Germinal center (tissue), 1 donor: ENCODE data around the gene GLI3.

ENCODE experiments used
- DNase-seq: peaks from one replicate; pipeline ENCODE4 v3.0.0; 2012; ENCODE audit warnings: mixed read lengths, low spot score

Gene GLI3

DNA sequence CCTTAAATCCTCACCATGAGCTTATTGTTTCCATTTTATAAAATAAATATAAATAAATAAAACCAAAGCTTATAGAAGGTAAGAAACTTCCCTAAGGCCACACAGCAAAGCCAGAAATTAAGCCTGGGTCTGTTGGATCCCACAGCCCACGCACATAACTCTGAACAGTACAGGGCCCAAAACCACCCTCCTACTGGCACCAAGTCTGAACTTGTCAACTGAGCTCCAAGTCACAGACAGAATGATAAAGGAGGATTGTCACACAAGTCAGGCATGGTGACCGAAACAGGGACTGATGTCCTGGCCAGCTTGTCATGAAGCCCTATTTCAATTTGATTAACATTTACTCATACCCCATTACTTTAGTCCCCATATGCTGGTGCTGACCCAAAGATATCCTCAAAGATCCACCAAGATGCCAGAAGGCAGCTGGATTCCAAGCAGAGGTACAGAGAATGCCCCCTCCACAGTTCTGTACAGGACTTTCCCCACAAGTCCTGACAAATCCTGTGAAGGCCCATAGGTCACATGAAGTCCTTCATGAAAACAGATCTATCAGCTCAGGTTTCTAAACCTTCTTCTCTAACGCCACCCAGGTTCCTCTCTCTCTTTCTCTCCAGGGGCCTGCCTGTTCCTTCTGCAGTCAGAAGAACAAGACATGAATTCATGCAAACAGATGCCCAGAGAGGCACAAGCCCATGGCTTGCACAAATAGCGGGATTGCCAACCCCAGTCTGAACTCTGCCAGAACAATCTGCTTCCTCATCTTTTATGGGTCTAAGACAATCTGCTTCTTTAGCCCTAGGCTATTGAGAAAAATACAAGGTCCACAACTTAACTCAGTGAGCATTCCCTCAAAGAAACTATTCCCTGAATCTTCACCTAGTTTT lies 60.9 kb downstream of the GLI3 start:
- no peak for DNase-seq

DNA sequence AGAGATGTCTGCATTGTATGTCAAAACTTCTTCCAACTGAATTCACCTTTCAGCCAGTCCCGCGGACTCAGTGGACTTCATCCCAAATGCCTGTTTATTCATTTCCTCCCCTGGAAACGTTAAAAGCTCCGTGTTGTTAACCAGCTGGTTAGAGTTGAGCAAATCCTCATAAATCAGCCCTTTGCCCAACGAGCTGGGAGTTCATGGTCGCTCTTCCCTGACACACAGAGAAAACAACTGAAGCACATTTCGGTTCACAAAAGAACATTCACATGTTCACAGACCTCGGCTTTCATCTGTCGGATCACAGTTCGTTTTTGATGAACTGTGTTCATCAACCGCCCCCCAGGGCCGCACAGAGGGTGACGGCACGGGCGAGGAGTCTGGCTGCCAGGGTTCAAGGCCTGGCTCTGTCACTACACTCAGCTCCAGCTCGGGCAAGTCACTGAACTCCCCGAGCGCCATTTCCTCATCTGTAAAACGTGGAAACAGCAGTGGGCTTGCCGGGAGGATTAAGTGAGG lies 62.6 kb downstream of the GLI3 start:
- DNase-seq: no peak

DNA sequence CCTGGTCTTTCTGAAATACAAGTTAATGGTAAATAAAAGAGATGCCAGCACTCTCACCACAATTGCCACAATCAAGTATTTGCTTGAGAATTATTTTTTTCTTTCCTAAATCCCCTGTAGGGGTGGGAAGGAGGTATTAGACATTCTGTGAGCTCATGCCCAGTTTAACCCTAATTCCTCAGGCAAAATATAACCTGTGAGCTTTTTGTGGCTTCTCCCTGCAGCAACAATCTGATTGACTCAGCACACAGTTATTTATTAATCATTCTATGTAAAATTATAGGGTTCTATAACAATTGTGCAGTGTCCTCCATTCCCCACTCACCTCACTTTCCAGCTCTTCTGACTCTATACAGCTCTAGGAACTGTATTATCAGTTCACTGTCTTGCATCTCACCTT lies 66.3 kb downstream of the GLI3 start:
- DNase-seq: no peak

DNA sequence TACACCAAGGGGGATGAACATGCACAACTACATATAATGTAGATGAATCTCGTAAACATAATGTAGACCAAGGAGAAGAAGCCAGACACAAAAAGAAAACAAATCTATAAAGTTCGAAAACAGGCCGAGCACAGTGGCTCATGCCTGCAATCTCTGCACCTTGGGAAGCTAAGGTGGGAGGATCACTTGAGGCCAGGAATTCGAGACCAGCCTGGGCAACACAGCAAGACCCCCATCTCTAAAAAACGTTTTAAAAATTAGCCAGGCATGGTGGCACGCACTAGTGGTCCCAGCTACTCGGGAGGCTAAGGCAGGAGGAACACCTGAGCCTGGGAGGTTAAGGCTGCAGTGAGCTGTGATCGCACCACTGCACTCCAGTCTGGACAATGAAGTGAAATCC lies 68.5 kb downstream of the GLI3 start:
- no peak for DNase-seq

DNA sequence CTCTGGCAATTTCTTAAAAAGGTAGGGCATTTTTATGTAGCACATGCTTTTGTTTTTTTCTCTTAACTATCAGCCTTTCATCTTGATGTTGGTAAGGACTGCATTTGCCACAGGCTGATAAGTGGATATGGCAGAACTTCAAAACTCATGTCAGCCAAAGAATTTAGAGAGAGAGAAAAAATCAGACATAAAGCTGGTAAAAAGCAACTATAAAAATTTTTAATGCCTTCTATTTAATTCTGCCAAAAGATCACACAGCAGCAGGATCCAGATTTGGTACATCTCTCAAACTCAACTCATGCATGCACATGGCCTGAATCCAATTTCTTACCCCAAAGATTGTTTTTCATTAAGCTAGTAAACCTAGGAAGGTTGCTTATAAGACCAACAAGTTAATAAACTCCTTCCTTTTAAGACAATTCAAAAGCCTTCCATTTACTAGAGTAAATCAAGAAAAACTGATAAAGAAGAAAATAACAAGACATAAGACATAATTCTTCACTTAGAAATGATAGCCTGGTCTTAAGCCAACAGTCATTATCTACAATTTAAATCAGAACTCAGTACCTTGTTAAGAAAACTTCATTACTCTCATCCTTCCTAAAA lies 69.3 kb downstream of the GLI3 start:
- DNase-seq: no peak

DNA sequence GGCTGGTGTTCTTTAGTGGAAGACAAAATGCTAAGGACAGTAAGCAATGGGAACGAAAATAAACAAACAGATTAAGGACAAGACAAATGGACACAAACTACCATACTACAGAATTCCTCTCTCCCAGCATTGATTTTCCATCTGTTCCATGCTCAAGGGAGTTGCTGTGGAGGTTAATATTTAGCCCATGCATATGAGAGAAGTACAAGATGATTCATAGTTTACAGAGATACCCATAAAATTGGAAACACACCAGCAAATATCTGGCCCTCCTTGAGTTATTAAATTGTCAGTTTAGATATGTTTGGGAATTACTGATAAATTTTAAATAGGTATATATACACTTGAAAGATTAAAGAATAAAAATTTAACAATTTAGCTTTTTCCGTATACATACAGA lies 69.8 kb downstream of the GLI3 start:
- no peak for DNase-seq

DNA sequence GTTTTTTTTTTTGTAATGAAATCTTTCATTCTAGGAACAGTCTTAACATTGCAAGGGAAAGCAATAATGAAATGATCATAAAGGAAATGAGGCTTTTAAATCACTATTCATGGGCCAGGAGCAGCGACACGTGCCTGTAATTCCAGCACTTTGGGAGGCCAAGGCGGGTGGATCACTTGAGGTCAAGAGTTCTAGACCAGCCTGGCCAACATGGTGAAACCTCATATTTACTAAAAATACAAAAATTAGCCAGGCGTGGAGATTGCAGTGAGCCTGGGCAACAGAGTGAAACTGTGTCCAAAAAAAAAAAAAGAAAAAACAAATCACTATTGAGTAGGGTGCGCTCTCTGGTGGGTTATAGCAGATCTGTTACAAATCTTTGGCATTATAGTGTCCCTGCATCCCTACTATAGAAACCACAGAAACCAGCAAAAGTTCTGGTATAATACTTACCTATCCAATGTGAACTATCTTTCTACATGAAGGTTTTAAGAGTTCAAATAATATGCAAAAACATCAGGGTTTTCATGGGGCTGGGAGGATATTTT lies 72.1 kb downstream of the GLI3 start:
- no peak for DNase-seq

DNA sequence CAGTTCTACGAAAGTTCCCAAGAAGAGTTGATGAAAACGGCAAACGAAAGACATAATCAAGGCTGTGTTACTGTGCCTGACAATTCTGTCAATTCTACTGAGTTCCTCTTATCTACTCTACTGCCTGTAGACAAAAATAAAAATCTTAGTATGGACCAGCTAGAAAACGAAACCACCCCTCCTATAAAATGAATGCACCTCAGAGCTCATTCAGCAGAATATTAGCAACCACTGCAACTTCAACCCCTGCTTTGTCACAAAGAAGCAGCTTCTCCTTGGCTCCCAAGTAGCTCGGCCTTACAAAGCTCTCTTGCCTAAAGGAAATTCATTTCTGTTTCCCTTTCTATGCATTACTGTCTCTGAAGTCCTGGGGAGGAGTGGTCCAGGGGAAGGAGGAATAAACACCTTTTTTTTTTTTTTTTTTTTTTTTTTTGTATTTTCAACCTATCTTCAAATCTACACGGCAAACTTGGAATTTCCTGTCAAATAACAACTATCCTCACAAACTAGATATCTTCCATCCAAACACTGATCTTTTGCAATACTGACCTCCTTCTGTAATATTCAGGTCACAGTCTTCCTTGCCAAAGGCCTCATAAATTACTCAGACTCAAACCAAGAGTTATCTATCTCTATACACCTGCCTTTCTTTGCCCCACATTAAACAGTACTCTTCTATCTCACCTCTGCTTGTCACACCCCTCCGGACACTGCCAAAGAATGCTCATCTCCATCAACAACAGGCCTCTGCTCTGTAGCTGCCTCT lies 74.3 kb downstream of the GLI3 start:
- DNase-seq: no peak

DNA sequence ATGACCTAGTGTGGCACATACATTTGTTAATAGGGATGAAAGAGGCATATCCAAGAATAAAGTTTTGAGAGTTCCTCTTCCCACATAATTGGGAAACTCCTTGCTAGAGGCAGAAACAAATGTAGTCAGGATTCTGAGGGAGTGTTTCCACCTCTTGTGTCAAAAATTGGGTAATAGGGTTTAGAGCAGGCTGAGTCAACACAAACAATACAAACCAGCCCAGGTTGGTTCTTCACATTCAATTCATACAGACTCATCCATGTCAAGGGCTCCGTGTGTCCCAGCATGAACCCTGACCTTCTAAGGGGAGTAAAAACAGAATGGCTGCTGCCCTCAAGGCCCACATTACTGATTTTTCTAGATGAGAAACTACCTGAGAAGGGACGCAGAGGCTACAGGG lies 75.3 kb downstream of the GLI3 start:
- DNase-seq: no peak

DNA sequence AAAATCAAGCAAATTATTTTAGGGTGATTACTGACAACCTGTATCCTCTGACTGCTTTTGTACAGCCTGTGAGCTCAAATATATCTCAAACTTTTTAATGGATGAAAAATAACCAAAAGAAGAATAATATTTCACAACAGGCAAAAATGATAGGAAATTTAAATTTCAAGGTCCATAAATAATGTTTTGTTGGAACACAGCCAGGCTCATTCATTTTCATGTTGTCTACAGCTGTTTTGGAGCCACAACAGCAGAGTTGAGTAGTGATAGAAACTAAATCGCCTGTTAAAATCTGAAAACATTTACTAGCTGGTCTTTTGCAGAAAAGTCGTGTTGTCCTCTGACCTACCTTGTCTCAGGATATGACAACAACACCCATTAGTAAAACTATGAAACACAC lies 75.9 kb downstream of the GLI3 start:
- no peak for DNase-seq

DNA sequence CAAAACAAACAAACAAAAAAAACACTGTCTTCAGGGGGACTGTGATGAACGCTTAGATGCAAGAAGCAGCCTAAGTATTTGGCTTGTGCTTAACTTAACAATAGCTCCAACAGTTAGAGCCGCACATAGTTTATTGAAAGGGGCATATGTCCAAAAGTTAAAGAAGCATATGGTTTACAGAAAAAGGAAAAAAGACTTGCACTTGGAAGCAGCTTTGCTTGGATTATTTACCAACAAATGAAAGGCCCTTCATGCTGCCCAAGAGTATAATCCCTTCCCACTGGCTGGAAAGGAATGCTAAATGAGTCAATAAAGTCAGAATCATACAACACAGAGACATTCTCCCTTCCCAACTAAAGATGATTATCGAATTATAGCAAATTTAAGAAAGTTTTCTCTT lies 77.9 kb downstream of the GLI3 start:
- DNase-seq: no peak

DNA sequence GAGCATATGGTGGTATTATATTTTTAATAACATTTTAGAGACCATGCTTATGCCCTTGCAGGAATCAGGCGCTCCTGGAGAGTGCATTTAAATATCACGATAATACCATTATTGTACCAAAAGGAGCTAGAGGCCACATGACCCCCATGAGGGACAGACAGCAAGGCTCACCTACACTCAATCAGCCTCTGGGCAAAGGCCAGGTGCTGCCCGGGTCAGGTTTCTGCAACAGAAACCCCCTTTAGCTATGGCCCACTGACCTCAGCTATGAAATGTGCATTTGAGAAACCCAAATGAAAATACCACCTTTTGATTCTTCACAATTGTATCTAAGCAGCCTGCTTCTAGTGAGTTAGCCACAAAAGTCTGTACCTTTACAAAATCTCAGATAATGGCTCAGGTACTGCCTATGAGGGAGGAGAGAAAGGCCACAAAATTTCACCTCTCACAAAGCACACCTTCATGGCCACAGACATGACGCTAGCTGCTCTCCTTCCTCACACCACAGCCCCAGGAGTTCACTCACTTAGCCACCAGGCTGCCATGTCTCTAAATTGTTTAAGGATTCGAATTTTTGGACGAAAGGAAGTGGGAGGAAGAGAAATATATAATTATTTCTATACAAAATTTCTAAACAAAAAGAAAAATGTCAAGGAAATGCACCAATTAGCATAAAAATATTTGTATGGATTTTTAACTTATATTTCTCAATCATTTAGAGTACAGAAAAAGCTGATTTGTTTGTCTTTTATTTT lies 79.9 kb downstream of the GLI3 start:
- no peak for DNase-seq

DNA sequence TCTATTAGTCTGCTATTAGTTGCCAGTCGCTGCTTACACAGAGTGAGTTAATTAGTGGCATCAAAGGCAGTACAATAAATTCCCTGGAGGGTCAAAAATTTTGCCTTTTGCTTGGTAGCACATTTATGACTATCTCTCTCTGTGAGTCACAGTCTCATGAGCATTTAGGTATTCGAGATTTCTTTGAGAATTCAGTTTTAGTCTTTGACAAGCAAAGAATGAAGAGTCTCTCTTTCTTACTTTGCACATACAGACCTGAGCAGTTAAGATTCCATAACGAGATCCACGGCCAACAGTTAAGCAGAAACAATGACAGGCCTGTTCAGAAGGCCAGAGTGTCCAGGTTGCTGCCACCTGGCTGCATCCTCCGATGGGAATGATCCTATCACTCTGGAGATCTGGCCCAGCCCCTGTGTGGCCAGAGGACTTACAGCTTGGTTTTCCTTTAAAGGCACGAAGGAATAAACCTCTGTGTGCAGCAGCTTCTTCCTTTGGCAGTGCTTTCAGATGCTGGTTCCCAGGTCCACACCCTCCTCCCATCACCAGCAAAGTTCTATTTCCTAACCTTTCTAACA lies 80.6 kb downstream of the GLI3 start:
- DNase-seq: no peak

DNA sequence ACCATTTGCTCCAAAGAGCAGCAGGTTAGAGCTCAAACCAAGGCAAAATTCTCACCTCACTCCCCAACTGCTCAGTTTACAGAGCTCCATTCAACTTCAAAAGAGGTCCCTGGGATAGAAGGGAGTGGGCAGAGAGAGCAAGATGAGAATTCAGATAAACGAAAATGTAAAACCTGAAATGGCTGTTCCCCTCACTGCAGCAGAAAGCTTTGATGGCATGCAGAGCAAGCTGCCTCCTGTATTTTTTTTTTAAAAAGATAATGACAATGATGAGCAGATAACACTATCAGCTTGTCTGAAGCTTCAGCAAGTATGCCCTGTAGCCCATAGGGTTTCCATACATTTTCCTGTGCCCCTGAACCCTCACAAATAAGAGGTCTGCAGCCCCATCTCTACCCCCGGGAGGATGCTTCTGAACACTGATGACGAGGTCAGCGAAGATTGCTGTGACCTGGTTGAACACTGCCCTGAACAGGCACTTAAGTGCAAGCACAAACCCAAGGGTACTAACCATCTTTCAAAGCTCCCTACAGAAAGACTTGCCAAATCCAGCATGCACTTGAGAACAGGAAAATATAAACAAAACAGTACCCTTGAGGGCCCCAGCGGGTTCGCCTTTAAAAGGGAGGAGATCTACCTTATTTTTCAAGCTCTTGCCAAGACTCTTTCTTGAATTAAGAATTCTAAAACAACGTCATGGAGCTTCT lies 81.3 kb downstream of the GLI3 start:
- no peak for DNase-seq

DNA sequence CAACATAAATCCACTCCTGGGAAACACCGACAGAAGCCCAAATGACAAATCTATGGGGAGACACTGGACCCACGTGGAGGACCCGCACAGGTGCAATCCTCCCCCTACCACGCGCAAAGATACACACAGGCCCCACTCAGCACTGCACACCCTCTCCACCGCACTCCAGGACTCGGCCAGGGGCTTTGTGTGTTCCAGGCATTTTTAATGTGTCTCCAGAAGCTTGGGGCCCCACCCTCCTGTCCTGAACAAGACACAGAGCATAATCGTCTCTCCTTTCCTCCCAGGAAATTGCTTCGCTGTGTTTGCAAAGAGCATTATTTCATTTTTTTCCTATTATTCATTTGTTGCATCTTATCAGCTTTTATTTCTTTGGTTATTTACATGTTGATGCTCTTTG lies 82.8 kb downstream of the GLI3 start:
- DNase-seq: no peak

DNA sequence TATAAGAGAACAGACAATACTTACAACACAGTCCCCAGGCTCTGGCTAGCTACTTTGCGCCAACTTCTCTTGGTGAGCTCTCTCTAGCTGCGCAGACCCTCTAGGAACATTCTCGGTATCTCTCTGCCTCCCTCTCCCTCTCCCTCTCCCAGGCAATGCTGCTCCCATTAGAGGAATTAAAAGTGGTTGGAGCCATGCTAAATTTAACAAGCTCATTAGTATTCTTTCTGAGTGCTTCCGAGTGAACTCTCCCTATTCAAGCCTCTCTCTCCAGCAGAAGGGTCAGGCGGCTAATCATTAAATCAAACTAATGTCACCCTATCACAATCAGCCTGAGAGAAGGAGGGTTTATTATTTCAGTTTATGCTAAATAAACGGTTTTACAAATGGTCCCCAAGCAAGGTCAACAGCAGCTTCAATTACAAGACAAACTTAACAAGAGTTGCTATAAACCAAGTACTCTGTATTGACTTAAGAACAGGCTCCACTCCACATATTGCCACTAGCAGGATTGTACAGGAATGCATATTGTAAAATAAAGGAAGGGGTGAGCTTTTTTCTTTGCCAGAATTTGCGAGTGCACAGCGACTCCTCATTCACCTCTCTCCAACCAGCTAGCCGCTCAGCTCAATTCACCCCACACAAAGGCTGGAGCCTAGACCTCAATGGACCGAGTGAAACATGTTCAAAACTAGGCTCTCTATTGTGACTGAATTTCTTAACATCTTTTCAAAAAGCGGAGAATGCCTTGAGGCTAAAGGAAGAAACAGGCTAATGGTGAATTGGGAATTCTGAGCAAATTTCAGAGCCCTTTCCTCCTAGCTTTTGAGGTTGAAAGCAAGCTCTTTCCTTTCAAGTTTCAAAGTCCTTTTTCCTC lies 84.4 kb downstream of the GLI3 start:
- DNase-seq: no peak

DNA sequence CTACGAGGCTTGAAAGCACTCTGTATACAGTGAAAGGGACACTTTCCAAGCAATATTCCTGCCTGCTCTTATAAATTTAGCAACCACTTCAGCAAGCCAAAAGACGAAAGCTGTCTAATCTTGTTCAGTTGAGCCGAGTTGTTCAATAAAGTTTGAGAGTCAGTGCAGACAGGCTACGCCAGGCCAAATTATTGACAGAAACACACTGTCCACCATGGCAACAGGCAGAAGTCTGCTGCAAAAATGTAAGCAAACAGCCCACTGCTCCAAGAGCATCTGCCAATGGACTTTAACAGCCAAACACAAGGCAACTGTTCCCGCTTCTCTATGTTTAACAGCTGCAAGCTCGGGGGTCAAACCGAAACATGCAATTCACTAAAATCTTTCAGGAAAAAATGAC lies 85.7 kb downstream of the GLI3 start:
- no peak for DNase-seq

DNA sequence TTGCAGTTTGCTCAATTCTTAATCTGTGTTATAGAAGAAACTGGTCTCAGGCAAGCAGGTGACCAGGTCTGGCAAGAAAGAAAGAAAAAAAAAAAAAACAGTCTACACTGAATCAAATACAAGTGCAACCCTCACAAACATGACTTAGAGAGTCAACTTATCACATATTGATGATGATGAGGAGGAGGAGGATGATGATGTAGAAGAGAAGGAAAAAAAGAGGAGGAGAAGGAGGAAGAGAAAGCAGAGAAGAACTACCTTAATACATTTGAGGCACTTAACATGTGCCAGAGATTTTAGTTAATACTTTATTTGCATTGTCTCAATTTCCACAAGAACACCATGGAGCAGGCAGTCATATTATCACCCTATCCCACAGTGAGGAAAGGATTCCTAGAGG lies 91.5 kb downstream of the GLI3 start:
- DNase-seq: no peak

DNA sequence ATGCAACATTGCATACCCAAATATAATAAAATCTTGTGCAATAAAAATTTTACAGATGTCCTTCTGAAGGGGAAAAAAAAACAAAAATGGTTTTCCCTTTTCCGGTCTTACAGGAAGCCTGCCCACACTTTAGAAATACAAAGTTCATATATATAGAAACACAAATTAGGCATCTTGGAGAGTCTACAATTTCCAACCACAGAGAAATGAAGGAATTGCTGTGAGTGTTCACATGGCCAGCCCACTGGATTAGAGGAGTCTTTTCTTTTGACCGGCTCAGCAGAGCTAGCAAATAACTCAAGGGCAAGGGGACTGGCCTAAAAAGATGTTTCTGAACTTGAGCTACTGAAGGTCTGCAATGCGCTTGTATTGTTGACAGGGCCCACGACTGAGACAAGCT lies 92.4 kb downstream of the GLI3 start:
- no peak for DNase-seq
